HepG2 (cell line): ENCODE results near the gene ZNF32. TPM values are rescaled to one million over a fixed set of nuclear protein-coding genes. Genes with fewer than 3 reads are reported as not detected.

ENCODE experiments used
- FLYWCH1 ChIP-seq: sonication (generic); formaldehyde crosslinking; IDR thresholded peaks from 2 replicates; pipeline ENCODE4 v1.8.1; 2023; ENCODE audit warnings: mild to moderate bottlenecking, missing genetic modification reagents
- HMG20A ChIP-seq: IDR thresholded peaks from 2 replicates; pipeline ENCODE4 v1.6.1; 2016; ENCODE audit warnings: borderline replicate concordance
- KDM2A ChIP-seq: sonication (generic); formaldehyde crosslinking; IDR thresholded peaks from 2 replicates; pipeline ENCODE4 v1.4.0; 2020; ENCODE audit warnings: low read depth, missing genetic modification reagents, borderline replicate concordance
- MAFG ChIP-seq: sonication (generic); formaldehyde crosslinking; IDR thresholded peaks from 2 replicates; pipeline ENCODE4 v1.5.1; 2020; ENCODE audit warnings: mild to moderate bottlenecking, missing genetic modification reagents
- PHB2 ChIP-seq: fragments of 450-650 bp; IDR thresholded peaks from 2 replicates; pipeline ENCODE4 v1.6.1; 2018; ENCODE audit not compliant: partially characterized antibody
- PPARG ChIP-seq: conservative IDR thresholded peaks from 2 replicates; pipeline ENCODE4 v1.6.1; 2016; ENCODE audit warnings: missing biosample characterization, missing genetic modification reagents
- PRMT3 ChIP-seq: sonication (generic); formaldehyde crosslinking; IDR thresholded peaks from 2 replicates; pipeline ENCODE4 v1.8.1; 2022; ENCODE audit warnings: low read depth, mild to moderate bottlenecking, moderate library complexity, missing genetic modification reagents, borderline replicate concordance
- SNAPC2 ChIP-seq: sonication (generic); formaldehyde crosslinking; IDR thresholded peaks from 2 replicates; pipeline ENCODE4 v1.8.1; 2022; ENCODE audit warnings: mild to moderate bottlenecking, missing genetic modification reagents
- SRSF4 ChIP-seq: fragments of 200-400 bp; formaldehyde crosslinking; IDR thresholded peaks from one replicate; pipeline ENCODE4 v1.6.1; 2018; ENCODE audit warnings: mild to moderate bottlenecking, low read depth, low read length, moderate library complexity; ENCODE audit not compliant: poor library complexity, severe bottlenecking
- SRSF9 ChIP-seq: fragments of 200-400 bp; formaldehyde crosslinking; IDR thresholded peaks from 2 replicates; pipeline ENCODE4 v1.6.1; 2018; ENCODE audit warnings: borderline replicate concordance, mild to moderate bottlenecking, low read depth, low read length; ENCODE audit not compliant: insufficient read depth, poor library complexity, severe bottlenecking
- STAT5B ChIP-seq: sonication (generic); formaldehyde crosslinking; IDR thresholded peaks from 2 replicates; pipeline ENCODE4 v1.4.0; 2020; ENCODE audit warnings: missing genetic modification reagents
- TAF15 ChIP-seq: fragments of 200-400 bp; formaldehyde crosslinking; IDR thresholded peaks from one replicate; pipeline ENCODE4 v1.6.1; 2018; ENCODE audit warnings: mild to moderate bottlenecking, low read depth, low read length; ENCODE audit not compliant: poor library complexity, severe bottlenecking
- ZFP82 ChIP-seq: sonication (generic); formaldehyde crosslinking; IDR thresholded peaks from 2 replicates; pipeline ENCODE4 v1.5.1; 2020; ENCODE audit warnings: mild to moderate bottlenecking, missing genetic modification reagents, borderline replicate concordance
- ZNF207 ChIP-seq: fragments of 450-650 bp; IDR thresholded peaks from 2 replicates; pipeline ENCODE4 v1.6.1; 2016; ENCODE audit warnings: antibody characterized with exemption, borderline replicate concordance
- ZNF224 ChIP-seq: sonication (generic); formaldehyde crosslinking; IDR thresholded peaks from 2 replicates; pipeline ENCODE4 v1.5.0; 2020; ENCODE audit warnings: mild to moderate bottlenecking, missing genetic modification reagents
- ZNF607 ChIP-seq: sonication (generic); formaldehyde crosslinking; IDR thresholded peaks from 2 replicates; pipeline ENCODE4 v1.5.1; 2020; ENCODE audit warnings: missing genetic modification reagents, mild to moderate bottlenecking, borderline replicate concordance
- polyA plus RNA-seq, 8 experiments: library from polyadenylated mRNA; depleted of rRNA in 3 of 8; stranded (reverse) in 7 of 8; unstranded in 1 of 8; fragments of >200 nt; fragmentation: Illumina TruSeq in 4 of 8; extraction: Trizol in 4 of 8; gene quantifications; 2 replicates each; pipeline versions ENCODE4 v1.2.1 to v1.2.3, GENCODE V29; 2011 to 2016; ENCODE audit warnings: low read depth in 4 of 8, missing spikeins in 1 of 8, mixed read lengths in 1 of 8; ENCODE audit not compliant: insufficient read depth in 1 of 8
- total RNA-seq, 5 experiments: library from RNA; depleted of rRNA; stranded (reverse); fragments of >200 nt; fragmentation: Illumina TruSeq; extraction: Trizol; gene quantifications; 2 replicates each; pipeline ENCODE4 v1.2.3, GENCODE V29; 2016; ENCODE audit warnings: low read depth in 1 of 5
- TF ChIP-seq, protein P1 (sequence below), 2 experiments: fragments of 450-650 bp in 1 of 2; sonication (generic) in 1 of 2; formaldehyde crosslinking in 1 of 2; IDR thresholded peaks; 2 replicates each; pipeline versions ENCODE4 v1.6.1 to v1.8.0; 2016 to 2022; ENCODE audit warnings: antibody characterized with exemption in 1 of 2, mild to moderate bottlenecking in 1 of 2, missing genetic modification reagents in 1 of 2
- TF ChIP-seq, protein P2 (sequence below): sonication (generic); formaldehyde crosslinking; IDR thresholded peaks from 2 replicates; pipeline ENCODE4 v1.5.0; 2020; ENCODE audit warnings: missing genetic modification reagents, mild to moderate bottlenecking, borderline replicate concordance

ZNF32 gene
- total and polyA plus RNA-seq, 2 of the 13 experiments (the other 11 are each of a cell fraction or from before 2014, with no cell fraction given) = 12.5 to 16.9 TPM

- TF ChIP-seq PHB2 (no peak), ZNF207 (no peak), ZNF224 (CRISPR knock-in tag) (0 out of 2 replicates have a peak, but pooled peaks have one; percentile 39), STAT5B (CRISPR knock-in tag) (no peak), SRSF9 (no peak), PPARG (no peak), MAFG (CRISPR knock-in tag) (peak; percentile 69; the same call in 1 of the 2 replicates), SRSF4 (no peak), HMG20A (CRISPR knock-in tag) (no peak), SNAPC2 (no peak), PRMT3 (CRISPR knock-in tag) (no peak), FLYWCH1 (CRISPR knock-in tag) (no peak), ZFP82 (CRISPR knock-in tag) (no peak), TAF15 (no peak), KDM2A (peak; percentile 68; the same call in 1 of the 2 replicates), ZNF607 (0 out of 2 replicates have a peak, but pooled peaks have one; percentile 33)
- TF ChIP-seq, protein P1, sequence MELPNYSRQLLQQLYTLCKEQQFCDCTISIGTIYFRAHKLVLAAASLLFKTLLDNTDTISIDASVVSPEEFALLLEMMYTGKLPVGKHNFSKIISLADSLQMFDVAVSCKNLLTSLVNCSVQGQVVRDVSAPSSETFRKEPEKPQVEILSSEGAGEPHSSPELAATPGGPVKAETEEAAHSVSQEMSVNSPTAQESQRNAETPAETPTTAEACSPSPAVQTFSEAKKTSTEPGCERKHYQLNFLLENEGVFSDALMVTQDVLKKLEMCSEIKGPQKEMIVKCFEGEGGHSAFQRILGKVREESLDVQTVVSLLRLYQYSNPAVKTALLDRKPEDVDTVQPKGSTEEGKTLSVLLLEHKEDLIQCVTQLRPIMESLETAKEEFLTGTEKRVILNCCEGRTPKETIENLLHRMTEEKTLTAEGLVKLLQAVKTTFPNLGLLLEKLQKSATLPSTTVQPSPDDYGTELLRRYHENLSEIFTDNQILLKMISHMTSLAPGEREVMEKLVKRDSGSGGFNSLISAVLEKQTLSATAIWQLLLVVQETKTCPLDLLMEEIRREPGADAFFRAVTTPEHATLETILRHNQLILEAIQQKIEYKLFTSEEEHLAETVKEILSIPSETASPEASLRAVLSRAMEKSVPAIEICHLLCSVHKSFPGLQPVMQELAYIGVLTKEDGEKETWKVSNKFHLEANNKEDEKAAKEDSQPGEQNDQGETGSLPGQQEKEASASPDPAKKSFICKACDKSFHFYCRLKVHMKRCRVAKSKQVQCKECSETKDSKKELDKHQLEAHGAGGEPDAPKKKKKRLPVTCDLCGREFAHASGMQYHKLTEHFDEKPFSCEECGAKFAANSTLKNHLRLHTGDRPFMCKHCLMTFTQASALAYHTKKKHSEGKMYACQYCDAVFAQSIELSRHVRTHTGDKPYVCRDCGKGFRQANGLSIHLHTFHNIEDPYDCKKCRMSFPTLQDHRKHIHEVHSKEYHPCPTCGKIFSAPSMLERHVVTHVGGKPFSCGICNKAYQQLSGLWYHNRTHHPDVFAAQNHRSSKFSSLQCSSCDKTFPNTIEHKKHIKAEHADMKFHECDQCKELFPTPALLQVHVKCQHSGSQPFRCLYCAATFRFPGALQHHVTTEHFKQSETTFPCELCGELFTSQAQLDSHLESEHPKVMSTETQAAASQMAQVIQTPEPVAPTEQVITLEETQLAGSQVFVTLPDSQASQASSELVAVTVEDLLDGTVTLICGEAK (IDR thresholded peaks at IDR 0.05) = no peak
- TF ChIP-seq, protein P1 (CRISPR knock-in tag; IDR thresholded peaks at IDR 0.05) = no peak
- TF ChIP-seq, protein P2, sequence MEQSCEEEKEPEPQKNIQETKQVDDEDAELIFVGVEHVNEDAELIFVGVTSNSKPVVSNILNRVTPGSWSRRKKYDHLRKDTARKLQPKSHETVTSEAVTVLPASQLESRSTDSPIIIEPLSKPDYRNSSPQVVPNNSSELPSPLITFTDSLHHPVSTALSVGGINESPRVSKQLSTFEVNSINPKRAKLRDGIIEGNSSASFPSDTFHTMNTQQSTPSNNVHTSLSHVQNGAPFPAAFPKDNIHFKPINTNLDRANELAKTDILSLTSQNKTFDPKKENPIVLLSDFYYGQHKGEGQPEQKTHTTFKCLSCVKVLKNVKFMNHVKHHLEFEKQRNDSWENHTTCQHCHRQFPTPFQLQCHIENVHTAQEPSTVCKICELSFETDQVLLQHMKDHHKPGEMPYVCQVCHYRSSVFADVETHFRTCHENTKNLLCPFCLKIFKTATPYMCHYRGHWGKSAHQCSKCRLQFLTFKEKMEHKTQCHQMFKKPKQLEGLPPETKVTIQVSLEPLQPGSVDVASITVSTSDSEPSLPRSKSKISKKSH = peak; percentile 86
These were observed at the start of gene ZNF32 (continued) for GRCh38 chr10:43648398-43649184.
